ENCODE results near the gene MAS1.
"Not testable (repeated sequence)": the region's sequence is repeated elsewhere in the genome, so short reads cannot be mapped to it uniquely, and the experiment has no call there.

The MAS1 gene

DNA sequence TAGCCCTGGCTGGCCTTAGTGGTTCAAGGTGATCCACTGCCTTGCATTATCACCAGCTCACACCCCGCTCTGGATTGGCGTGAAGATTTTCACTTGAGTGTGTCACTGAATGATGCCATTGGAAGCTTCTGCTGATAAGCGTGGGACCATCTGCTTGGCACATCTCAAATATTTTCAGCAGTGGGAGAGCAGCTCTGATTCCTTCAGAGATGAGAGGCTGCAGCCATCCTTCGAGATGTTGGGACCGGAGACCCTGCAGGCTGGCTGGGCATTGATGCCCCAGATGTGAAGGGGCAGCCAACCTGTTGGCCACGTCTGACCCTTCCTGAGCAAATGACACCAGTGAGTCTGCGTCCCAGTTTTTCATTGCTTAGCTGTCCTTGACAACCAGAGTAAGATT lies at the start of gene MAS1:
TSS of gene MAS1 (plus strand) at position 197 of the 400 bp plus-strand sequence. CDS start 15,968 bp downstream, outside the sequence.
- no peaks in the 10 kb centered on the region for H3K36me3 Mint-ChIP-seq (ENCODE audit: low read depth)
- H3K27me3 Mint-ChIP-seq (ENCODE audit: low read depth): peaks cover 40% of the 10 kb centered on the region
- H3K4me3 Mint-ChIP-seq: no peak within 1 kb of the TSS
- no peaks in the 10 kb centered on the region for H3K4me1 Mint-ChIP-seq (ENCODE audit: low read depth)
- H3K9me3 Mint-ChIP-seq: no peaks in the 10 kb centered on the region
- no peak within 1 kb of the TSS for H3K27ac Mint-ChIP-seq

- Mint-ChIP-seq H3K27me3 (ENCODE audit: low read depth) (peaks cover 13% of the 10 kb centered on the region), H3K9me3 (no peaks in the 10 kb centered on the region), H3K27ac (no peak overlapping the region), H3K4me1 (ENCODE audit: low read depth) (no peaks in the 10 kb centered on the region), H3K4me3 (no peak overlapping the region), H3K36me3 (ENCODE audit: low read depth) (no peaks in the 10 kb centered on the region)
Observed at GRCh38 chr6:159842035-159842434, 48.8 kb upstream of the MAS1 start.

- no peaks in the 10 kb centered on the region for H3K36me3 Mint-ChIP-seq (ENCODE audit: low read depth)
- H3K27me3 Mint-ChIP-seq (ENCODE audit: low read depth): peaks cover 8% of the 10 kb centered on the region
- peaks cover 5% of the 10 kb centered on the region for H3K9me3 Mint-ChIP-seq
- no peak overlapping the region for H3K27ac Mint-ChIP-seq
- H3K4me1 Mint-ChIP-seq (ENCODE audit: low read depth): no peaks in the 10 kb centered on the region
- H3K4me3 Mint-ChIP-seq: no peak overlapping the region
Observed at GRCh38 chr6:159844737-159845645, 45.8 kb upstream of the MAS1 start.

GRCh38 chr6:159848552-159848951 lies 42.2 kb upstream of the MAS1 start:
- H3K9me3 Mint-ChIP-seq; H3K27ac Mint-ChIP-seq; H3K4me3 Mint-ChIP-seq; H3K36me3 Mint-ChIP-seq (ENCODE audit: low read depth); H3K4me1 Mint-ChIP-seq (ENCODE audit: low read depth); H3K27me3 Mint-ChIP-seq (ENCODE audit: low read depth): not testable (repeated sequence)

- H3K4me1 Mint-ChIP-seq (ENCODE audit: low read depth); H3K9me3 Mint-ChIP-seq; H3K27ac Mint-ChIP-seq; H3K4me3 Mint-ChIP-seq; H3K36me3 Mint-ChIP-seq (ENCODE audit: low read depth): not testable (repeated sequence)
- H3K27me3 Mint-ChIP-seq (ENCODE audit: low read depth): peaks cover 11% of the 10 kb centered on the region
Observed at GRCh38 chr6:159849851-159850250, 40.9 kb upstream of the MAS1 start.

GRCh38 chr6:159852877-159853276 lies 37.9 kb upstream of the MAS1 start:
- Mint-ChIP-seq H3K27ac (no peak overlapping the region), H3K27me3 (ENCODE audit: low read depth) (peaks cover 33% of the 10 kb centered on the region)

GRCh38 chr6:159853754-159854153 lies 37.0 kb upstream of the MAS1 start:
- Mint-ChIP-seq H3K36me3 (ENCODE audit: low read depth) (no peaks in the 10 kb centered on the region), H3K4me3 (no peak overlapping the region), H3K27me3 (ENCODE audit: low read depth) (peaks cover 36% of the 10 kb centered on the region), H3K4me1 (ENCODE audit: low read depth) (no peaks in the 10 kb centered on the region), H3K27ac (no peak overlapping the region), H3K9me3 (peaks cover 16% of the 10 kb centered on the region)

More at GRCh38 chr6:159852877-159853276, 37.9 kb upstream of the MAS1 start:
- H3K36me3 Mint-ChIP-seq (ENCODE audit: low read depth): no peaks in the 10 kb centered on the region
- H3K9me3 Mint-ChIP-seq: peaks cover 16% of the 10 kb centered on the region
- H3K4me3 Mint-ChIP-seq: no peak overlapping the region
- H3K4me1 Mint-ChIP-seq (ENCODE audit: low read depth): no peaks in the 10 kb centered on the region

DNA sequence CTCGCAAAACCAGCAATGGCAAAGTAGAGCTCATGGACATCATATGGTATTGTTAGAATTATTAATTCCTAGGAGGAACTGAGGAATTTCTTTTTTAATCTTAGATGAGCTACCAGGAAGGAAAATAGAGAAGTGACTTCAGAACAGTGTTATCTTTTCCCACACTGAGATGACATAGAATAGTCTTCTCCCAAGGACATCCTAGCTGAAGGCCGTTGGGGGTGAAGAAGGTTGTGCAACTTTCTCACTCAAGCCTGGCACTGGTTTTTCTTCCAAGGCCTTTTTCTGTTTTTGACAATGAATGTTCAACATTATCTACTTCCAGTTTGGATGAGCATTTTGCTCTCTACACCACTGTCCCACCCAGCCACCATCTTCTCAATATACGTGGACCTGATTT lies 35.8 kb upstream of the MAS1 start:
- Mint-ChIP-seq H3K4me3 (no peak overlapping the region), H3K27me3 (ENCODE audit: low read depth) (peaks cover 36% of the 10 kb centered on the region), H3K4me1 (ENCODE audit: low read depth) (no peaks in the 10 kb centered on the region), H3K9me3 (peaks cover 16% of the 10 kb centered on the region), H3K36me3 (ENCODE audit: low read depth) (no peaks in the 10 kb centered on the region), H3K27ac (no peak overlapping the region)

DNA sequence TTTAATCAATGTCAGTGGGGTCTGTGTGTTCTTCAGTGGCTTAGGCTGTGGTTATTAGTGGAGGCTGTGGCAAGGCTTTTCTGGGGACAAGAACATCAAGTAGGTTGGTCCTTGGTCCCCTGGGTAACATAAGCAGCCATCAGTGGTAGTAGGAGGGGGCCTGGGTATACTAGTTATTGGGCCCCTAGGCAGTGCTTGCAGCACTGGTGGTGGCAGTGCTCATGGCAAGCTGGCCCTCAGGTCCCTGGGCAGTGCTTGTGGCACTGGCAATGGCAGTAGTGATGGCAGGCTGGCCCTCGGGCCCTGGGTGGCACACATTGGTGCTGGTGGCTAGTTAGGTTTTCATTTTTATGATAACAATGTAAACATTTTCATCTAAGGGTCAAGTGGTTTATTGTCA lies 32.5 kb upstream of the MAS1 start:
- Mint-ChIP-seq H3K4me1 (ENCODE audit: low read depth) (peaks cover 7% of the 10 kb centered on the region), H3K4me3 (no peak overlapping the region), H3K9me3 (peaks cover 16% of the 10 kb centered on the region), H3K36me3 (ENCODE audit: low read depth) (no peaks in the 10 kb centered on the region), H3K27ac (no peak overlapping the region), H3K27me3 (ENCODE audit: low read depth) (peaks cover 34% of the 10 kb centered on the region)

DNA sequence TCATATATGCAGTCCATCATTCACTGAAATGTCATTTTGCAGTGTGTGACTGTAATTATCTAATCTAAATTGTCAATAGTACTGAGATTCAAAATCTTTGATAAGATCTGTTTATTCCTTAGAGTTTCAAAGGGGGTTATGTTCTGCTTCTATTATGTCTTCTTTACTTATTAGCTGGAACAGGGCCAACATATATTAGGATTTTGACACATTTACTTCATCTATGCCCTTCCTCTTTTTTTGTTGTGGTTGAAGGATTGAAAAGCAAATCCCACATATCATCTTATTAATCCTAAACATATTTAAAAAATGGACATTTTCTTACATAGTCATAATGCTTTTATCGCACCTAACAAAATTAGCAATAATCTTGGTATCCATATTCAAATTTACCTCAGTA lies 30.3 kb upstream of the MAS1 start:
- Mint-ChIP-seq H3K36me3 (ENCODE audit: low read depth) (no peaks in the 10 kb centered on the region), H3K4me3 (no peak overlapping the region), H3K9me3 (peaks cover 16% of the 10 kb centered on the region), H3K27me3 (ENCODE audit: low read depth) (peaks cover 27% of the 10 kb centered on the region), H3K27ac (no peak overlapping the region), H3K4me1 (ENCODE audit: low read depth) (peaks cover 7% of the 10 kb centered on the region)

DNA sequence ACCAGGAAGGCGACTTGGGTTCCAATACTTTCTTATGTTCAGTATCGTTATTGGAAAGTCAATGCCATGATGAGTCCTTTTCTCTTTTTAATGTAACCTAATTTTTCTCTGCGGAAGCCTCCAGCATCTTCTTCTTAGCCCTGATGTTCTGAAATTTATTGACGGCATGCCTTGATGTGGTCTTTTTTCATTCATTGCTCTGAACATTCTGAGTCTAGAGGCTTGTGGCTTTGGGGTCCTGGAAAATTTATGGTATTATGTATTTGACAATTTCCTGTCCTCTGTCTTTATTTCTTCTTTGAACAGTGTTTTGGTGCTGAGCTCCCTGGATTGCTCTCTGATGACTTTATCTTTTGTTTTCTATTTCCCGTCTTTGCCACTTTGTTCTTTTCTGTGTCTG lies 28.7 kb upstream of the MAS1 start:
- Mint-ChIP-seq H3K27me3 (ENCODE audit: low read depth) (peaks cover 15% of the 10 kb centered on the region), H3K4me1 (ENCODE audit: low read depth) (peaks cover 7% of the 10 kb centered on the region), H3K36me3 (ENCODE audit: low read depth) (no peaks in the 10 kb centered on the region), H3K4me3 (no peak overlapping the region), H3K27ac (no peak overlapping the region), H3K9me3 (peaks cover 10% of the 10 kb centered on the region)

GRCh38 chr6:159863341-159863740 lies 27.4 kb upstream of the MAS1 start:
- not testable (repeated sequence) for H3K4me1 Mint-ChIP-seq (ENCODE audit: low read depth); H3K36me3 Mint-ChIP-seq (ENCODE audit: low read depth); H3K27me3 Mint-ChIP-seq (ENCODE audit: low read depth); H3K9me3 Mint-ChIP-seq; H3K4me3 Mint-ChIP-seq; H3K27ac Mint-ChIP-seq

GRCh38 chr6:159865226-159865920 lies 25.4 kb upstream of the MAS1 start:
- Mint-ChIP-seq H3K36me3 (ENCODE audit: low read depth) (no peaks in the 10 kb centered on the region), H3K4me1 (ENCODE audit: low read depth) (peaks cover 7% of the 10 kb centered on the region), H3K9me3 (no peaks in the 10 kb centered on the region), H3K4me3 (no peak overlapping the region), H3K27me3 (ENCODE audit: low read depth) (peaks cover 3% of the 10 kb centered on the region), H3K27ac (no peak overlapping the region)

DNA sequence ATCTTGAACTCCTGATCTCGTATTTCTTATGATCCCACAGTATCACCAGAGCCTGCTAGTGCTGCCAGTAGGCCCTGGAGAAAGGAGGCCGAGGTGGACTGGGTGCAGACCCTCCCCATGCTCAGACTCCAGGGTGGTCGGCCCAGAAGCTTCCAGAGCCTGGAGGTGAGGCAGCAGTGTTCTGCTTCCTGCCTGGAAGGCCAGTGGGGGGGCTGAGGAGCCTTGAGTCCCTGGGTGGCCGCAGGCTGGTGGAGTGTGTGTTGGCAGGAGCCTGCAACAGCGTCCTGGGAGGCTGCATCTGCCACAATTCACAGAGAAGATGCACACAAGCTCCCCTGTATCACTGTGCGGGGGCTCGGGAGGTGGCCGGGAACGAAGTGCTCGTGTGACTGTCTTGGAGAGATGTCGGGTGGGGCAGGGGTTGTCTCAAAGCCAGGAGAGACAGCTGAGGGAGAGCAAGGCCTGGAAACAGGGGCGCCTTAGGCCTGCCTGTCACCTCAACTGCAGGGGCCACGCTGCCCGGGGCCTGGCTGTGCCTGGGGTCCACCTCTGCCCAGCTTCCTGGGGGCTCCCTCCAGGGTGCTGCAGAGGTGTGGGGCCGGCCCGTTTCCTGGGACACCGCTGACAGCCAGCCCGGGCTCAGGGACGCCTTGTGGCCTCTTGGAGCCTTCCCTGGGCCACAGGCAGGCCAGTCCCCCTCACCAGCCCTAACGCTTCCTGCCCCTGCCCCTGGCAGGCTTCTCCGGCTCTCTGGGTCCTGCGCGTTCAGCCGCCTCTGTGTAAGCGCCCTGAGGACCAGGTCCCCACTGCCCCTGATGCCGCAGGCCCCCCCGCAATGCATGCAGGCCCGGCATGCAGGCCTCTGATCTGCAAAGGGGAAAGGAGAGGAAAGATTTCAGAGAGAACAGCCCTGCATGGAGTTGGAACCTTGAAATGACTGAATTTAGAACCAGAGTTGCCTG lies 24.2 kb upstream of the MAS1 start:
- Mint-ChIP-seq H3K4me1 (ENCODE audit: low read depth) (peaks cover 7% of the 10 kb centered on the region), H3K27me3 (ENCODE audit: low read depth) (no peaks in the 10 kb centered on the region), H3K36me3 (ENCODE audit: low read depth) (no peaks in the 10 kb centered on the region), H3K4me3 (no peak overlapping the region), H3K27ac (no peak overlapping the region), H3K9me3 (no peaks in the 10 kb centered on the region)

Data from T-helper 1 cell treated with Interleukin-12 subunit alpha and Interleukin-12 subunit beta and Interleukin-4 antibody, amounts not matched to agents 30 μg/mL and 1 μg/mL, for 36 hours (primary cell).